ENCODE measurements around the gene DNAH8. TPM values are rescaled to one million over a fixed set of nuclear protein-coding genes. Genes with fewer than 3 reads are reported as not detected.
A peak's percentile ranks its signal among the peaks of the same experiment; 100 is the strongest.

DNAH8 gene
- total RNA-seq, 1 donor = under 0.01 TPM

DNA sequence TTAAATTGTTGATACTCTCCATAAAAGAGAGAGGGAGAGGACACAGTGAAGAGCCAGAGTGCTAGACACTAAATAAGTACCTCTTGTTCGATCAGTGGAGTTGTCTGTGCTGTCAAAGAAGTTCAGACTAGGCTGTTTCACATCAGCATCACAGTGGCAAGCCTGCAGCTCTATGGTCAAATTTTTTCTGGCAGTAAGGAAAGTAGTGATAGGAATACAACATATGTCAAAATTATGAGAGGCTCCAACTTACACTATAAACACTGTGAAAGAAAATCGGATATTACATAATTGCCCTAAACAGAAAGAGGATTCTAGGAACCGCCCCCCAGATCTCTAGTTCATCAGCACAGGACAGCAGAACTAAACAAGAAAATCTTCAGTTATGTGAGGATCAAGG is 23.1 kb downstream of the DNAH8 start:
- no peak for DNase-seq (ENCODE audit: low read depth)
- no peak overlapping the region for H3K4me3 ChIP-seq (ENCODE audit: low read depth, low read length)
- TF ChIP-seq, protein P1, sequence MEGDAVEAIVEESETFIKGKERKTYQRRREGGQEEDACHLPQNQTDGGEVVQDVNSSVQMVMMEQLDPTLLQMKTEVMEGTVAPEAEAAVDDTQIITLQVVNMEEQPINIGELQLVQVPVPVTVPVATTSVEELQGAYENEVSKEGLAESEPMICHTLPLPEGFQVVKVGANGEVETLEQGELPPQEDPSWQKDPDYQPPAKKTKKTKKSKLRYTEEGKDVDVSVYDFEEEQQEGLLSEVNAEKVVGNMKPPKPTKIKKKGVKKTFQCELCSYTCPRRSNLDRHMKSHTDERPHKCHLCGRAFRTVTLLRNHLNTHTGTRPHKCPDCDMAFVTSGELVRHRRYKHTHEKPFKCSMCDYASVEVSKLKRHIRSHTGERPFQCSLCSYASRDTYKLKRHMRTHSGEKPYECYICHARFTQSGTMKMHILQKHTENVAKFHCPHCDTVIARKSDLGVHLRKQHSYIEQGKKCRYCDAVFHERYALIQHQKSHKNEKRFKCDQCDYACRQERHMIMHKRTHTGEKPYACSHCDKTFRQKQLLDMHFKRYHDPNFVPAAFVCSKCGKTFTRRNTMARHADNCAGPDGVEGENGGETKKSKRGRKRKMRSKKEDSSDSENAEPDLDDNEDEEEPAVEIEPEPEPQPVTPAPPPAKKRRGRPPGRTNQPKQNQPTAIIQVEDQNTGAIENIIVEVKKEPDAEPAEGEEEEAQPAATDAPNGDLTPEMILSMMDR (IDR thresholded peaks at IDR 0.05; ENCODE audit: insufficient read depth, low read depth, low read length) = no peak

DNA sequence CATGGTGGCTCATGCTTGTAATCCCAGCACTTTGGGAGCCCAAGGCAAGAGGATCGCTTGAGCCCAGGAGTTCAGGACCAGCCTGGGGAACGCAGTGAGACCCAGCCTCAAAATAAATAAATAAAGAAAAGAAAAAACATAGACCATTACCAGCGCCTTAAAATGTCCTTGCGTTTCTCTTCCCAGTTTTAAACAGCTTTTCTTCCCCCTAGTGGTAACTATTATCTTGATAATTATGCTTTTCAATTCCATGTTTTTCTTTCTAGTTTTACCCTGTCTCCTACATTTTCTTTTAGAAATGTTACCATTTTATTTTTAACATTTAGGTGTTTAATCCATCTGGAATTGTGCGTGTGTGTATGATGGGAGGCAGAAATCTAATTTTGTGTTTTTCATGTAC is 24.4 kb downstream of the DNAH8 start:
- H3K4me3 ChIP-seq (ENCODE audit: low read depth, low read length) = no peak overlapping the region
- no peak for DNase-seq (ENCODE audit: low read depth)
- TF ChIP-seq, protein P1 (IDR thresholded peaks at IDR 0.05; ENCODE audit: insufficient read depth, low read depth, low read length) = peak; percentile 43

DNA sequence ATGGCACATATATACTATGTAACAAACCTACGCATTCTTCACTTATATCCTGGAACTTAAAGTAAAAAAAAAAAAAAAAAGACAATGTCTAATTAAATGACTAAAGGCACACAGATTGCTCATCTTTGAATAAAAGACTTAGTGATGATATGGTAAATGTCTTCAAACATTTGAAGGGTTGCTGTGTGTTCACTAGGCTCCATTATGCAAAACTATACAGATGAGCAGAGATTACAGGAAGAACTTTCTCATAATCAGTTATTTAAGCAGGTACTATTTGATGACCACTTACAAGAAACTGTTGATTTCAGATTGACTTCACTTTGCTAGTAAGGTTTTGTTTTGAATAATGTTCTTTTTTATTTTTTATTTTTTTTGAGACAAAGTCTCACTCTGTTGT is 34.4 kb downstream of the DNAH8 start:
- DNase-seq (ENCODE audit: low read depth) = no peak
- TF ChIP-seq, protein P1 (IDR thresholded peaks at IDR 0.05; ENCODE audit: insufficient read depth, low read depth, low read length) = no peak

DNA sequence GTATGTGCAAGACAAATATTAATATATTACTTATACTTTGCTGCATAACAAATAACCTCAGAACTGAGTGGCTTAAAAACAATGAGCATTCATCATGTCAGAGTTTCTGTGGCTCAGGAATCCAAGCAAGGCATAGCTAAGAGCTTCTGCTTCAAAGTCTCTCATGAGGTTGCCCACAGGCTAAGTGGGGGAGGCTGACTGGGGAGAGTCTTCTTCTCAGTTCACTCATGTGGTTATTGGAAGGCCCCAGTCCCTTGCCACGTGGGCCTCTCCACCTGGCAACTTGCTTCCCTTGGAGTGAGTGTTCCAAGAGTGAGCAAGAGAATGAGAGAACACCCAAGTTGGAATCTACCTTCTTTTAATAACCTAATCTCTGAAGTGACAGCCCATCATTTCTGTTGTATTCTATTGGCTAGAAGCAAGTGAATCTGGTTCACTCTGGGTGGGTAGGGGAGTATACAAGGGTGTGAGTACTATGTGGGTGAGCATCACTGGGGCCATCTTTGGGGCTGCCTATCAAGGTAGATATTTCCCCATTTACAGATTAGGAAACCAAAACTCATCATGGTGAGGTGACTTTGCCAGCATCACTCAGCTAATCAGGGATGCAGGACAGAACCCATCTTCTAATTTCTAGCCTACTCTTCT is 36.0 kb downstream of the DNAH8 start:
- H3K4me3 ChIP-seq (ENCODE audit: low read depth, low read length) = no peak overlapping the region
- TF ChIP-seq, protein P1 (IDR thresholded peaks at IDR 0.05; ENCODE audit: insufficient read depth, low read depth, low read length) = no peak
- DNase-seq (ENCODE audit: low read depth) = no peak

More for the DNA sequence above, 34.4 kb downstream of the DNAH8 start:
- no peak overlapping the region for H3K4me3 ChIP-seq (ENCODE audit: low read depth, low read length)

DNA sequence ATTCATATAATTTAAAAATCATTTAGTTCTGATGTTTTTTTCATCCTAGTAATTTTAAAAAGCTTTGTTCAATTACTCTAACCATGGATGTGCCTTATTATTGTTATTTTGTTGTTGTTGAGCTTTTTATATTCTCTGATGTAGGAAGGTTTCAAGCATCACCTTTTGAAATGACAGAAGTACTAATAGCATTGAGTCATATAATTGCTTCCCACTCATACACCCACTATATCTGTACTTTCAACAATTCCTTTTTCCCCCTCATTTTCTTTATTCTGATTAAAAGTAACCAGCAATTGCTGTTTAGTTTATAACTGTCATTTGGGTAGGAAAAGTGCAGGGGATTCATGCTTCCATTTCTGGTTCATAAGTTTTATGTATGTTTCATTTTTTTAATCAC is 38.6 kb downstream of the DNAH8 start:
- no peak overlapping the region for H3K4me3 ChIP-seq (ENCODE audit: low read depth, low read length)
- no peak for DNase-seq (ENCODE audit: low read depth)
- TF ChIP-seq, protein P1 (IDR thresholded peaks at IDR 0.05; ENCODE audit: insufficient read depth, low read depth, low read length) = no peak

DNA sequence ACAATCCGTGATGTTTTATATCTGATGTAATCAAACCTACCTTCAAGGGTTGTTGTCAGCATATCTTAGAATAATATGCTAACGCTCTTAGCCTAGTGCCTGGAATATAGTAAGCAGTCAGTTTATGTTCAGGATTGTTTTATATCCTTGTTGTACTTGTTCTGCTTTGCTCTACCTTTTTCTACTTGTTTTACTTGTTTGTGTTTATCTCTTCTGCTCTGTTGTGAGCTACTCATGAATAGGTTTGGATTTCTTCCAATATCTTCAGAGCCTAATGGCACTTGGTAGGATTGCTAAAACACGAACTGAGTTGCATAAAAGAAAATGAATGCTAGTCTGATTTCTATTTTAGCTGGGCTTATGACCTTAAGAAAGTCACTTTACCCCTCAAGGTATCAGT is 40.1 kb downstream of the DNAH8 start:
- DNase-seq (ENCODE audit: low read depth) = no peak
- TF ChIP-seq, protein P1 (IDR thresholded peaks at IDR 0.05; ENCODE audit: insufficient read depth, low read depth, low read length) = no peak
- H3K4me3 ChIP-seq (ENCODE audit: low read depth, low read length) = no peak overlapping the region

DNA sequence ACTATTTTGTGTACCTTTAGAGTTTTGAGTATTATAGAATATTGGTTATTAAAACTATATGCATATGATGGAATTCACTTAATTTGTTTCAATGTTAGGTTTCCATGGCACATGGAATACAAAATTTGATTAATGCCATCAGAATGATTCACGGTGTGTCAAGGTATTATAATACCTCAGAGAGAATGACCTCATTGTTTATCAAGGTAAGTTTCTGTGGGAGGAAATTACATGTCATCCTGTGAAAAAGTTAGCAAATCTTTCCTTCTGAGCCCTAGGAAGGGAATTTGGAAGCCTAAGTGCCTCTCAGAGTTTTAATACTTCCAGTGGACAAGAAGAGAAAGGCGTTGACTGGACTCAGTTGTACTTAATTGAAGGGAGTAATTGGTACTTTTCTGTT is 40.8 kb downstream of the DNAH8 start:
- no peak for DNase-seq (ENCODE audit: low read depth)
- no peak overlapping the region for H3K4me3 ChIP-seq (ENCODE audit: low read depth, low read length)
- TF ChIP-seq, protein P1 (IDR thresholded peaks at IDR 0.05; ENCODE audit: insufficient read depth, low read depth, low read length) = no peak
